GM18511 (cell line): Measurements from ENCODE around the gene ARMC6.

Experiments used
- ATAC-seq: cut with Tn5 transposase; IDR thresholded peaks from one replicate; pipeline ENCODE4 v1.9.1; 2021; ENCODE audit warnings: mild to moderate bottlenecking, moderate library complexity; ENCODE audit not compliant: unreplicated experiment

The ARMC6 gene

DNA sequence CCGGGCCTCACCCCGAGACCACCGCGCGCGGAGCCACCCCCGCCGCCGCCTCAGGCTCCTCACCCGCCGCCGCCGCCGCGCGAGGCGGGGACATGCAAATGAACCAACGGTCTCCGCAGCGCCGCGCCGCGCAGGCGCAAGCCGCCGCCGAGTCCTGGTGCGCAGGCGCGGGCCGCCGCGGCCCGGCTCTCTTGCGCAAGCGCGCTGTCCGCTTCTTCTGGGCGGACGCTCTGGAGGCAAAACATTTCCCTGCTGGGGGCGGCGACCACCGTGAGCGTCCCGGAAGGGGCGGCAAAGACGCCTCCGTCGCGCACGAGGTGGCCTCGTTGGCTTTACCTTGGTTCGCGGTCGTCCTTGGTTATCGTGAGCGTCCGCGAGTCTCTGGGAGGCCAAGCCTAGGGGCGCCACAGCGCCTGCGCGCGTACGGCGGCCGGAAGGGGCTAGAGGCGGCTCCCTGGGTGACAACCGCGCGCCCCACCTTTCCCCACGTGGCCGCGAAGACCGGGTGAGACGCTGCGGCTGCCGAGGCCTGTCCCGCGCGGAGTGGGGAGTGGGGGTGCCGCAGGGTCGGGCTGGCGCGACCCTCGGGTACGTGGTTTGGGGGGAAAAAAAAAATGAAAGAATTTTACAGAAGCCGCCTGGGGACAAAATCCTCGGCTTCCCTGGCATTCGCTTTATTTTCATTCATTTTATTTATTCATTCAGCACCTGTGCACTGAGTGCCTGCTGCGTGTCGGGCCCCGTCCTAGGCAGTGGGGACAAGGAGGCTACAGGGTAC, at the start of gene ARMC6, which contains the start of gene SUGP2:
TSS of gene ARMC6 (plus strand) at position 178 of the 778 bp plus-strand sequence. CDS start 607 bp downstream, outside the sequence.
TSS of gene SUGP2 (minus strand) at position 92 of the 778 bp plus-strand sequence. CDS start 2,446 bp downstream, outside the sequence.
- peak; percentile 74 for ATAC-seq

DNA sequence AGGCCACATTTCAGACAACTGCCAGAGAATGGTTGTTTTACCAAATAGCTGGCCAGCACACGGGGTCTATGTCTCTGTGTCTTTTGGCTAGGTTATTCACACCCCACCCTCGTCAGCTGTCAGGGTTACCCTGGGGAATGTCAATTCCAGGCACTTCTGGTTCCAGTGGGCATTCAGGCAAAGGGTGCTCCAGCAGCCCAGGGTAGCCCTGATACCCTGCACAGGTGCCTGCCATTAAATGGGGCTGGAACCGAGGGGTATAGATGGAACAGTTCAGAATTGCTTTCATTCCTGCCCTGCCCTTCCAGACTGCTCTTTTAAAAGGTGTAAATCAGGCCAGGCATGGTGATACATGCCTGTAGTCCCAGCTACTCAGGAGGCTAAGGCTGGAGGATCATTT, 49.2 kb upstream of the ARMC6 start:
- no peak for ATAC-seq

DNA sequence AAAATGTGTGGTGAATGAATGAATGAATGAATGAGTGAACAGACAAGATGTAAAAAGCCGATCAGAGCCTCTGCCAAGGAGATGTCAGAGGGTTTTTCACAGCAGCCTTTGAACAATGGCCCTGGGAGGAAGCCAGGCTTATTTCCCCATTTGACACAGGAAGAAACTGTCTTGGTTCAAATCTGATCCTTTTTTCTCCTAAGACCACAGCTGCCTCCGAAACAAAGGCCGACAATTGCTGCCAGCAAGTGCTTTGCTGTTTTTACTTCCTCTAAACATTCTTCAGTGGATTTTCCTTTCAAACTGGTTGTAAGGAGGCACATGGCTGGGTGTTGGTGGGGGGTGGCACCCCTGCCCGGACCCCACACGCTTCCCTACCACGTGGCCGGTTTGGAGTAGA, 48.1 kb upstream of the ARMC6 start:
- ATAC-seq = no peak

DNA sequence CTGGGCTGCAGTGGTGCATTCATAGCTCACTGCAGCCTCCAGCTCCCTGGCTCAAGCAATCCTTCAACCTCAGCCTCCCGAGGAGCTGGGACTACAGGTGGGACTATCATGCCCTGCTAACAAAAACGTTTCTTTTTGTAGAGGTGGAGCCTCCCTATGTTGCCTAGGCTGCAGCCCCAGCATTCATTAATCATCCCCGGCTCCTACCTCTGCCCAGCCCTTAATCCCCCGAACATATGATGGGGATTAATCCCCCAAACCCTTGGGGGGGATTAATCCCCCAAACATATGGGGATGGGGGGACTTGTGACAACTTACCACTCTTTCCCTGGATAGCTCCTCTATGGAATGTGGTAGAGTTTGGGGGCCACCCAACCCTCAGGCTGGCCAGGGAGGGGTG, 45.9 kb upstream of the ARMC6 start:
- ATAC-seq = no peak

DNA sequence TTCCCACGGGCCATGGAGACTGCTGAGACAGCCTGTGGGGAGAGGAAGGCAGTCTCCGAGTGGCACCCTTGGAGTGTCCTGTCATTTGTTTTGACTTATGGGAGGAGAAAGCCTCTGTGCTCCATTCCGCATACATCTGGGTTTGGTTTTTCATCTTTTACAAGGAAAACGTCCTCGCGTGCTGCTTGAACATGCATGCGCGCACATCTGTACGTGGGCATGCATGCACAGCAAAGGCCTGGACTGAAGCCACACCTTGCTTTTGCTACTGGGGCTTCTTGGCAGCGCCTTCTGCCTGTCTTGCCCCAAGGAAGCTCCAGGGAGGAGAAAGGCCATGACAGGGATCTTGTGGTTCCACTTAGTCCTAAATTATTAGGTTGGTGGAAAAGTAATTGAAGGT, 44.1 kb upstream of the ARMC6 start:
- ATAC-seq = no peak

DNA sequence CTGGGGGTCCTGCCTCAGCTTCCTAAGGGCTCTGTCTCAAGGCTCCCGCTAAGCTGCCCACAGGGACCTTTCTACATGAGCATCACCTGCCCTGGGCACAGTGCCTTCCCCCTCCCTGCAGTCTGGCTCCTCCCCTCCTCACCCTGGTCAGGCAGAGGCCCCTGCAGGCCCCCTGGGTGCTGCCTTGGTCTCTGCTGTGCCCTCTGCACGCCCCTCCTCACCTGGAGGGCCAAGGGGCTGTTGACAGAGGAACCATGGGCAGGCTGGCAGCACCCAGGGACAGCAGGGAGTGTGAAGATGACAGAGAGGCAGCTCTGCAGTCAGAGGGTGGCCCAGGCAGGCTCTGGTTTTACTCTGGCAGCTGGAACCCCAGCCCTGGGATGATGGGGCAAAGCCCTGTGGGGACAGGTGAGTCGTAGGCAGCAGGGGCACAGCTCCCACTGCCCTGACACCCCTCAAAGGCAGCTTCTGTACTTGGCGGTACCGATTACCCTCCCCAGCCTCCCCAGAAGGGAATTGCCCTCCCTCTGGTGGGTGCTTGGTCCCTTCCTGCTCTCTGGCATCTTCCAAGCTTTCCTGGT, 43.2 kb upstream of the ARMC6 start:
- ATAC-seq = no peak

DNA sequence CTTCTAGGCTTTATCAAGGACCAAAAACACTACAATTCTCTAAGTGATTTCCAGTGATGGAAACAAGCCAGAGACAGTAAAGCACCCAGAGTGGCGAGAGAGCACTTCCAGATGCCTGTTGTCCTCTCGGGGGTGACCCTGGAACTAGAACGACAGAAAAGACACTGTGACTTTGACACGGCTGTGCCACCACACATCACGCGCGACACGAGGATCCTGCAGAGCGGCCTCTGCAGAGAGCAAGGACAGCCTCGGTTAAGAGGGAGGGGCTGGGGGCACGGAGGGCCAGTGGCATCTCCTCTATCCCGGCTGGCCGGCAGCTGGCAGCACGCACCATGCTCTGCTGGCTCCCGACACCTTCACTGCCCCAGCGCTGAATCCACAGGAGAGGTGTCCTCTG, 42.4 kb upstream of the ARMC6 start:
- no peak for ATAC-seq

DNA sequence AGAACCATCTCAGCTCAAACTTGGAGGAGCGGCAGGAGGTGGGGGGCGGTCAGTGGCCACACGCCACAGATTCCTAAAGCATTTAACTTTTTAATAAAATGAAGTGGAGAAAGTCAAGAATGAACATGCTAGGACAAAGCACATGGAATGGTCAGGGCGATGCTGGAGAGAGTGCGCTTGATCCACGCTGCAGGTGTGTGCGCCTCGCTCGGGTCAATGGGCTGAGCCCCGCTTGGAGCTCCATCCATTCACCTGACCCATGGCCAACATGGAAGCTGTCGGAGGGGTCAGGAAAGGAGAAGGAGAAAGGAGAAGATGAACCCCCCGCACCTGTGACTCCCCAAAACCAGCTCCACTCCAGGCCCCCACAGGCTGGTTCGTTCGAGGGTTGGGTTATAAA, 41.9 kb upstream of the ARMC6 start:
- ATAC-seq = no peak

DNA sequence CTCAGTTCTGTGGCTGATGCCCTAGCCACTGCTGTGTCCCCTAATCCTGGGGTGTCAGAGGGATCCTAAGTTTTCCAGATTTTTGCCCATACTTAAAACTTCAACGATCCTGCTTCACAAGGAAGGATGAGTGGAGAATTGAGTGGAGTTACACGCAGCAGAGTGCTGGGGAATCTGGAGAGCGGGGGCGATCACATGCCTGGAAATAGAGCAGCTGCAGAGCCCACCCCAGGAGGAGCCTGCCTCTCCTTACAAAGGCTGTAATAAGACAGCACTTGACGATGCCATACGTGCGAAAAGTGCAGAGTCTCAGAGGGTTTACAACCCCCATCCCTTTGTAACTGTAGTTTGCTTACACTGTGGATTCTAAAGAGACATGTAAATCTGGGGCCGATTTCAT, 40.7 kb upstream of the ARMC6 start:
- no peak for ATAC-seq

DNA sequence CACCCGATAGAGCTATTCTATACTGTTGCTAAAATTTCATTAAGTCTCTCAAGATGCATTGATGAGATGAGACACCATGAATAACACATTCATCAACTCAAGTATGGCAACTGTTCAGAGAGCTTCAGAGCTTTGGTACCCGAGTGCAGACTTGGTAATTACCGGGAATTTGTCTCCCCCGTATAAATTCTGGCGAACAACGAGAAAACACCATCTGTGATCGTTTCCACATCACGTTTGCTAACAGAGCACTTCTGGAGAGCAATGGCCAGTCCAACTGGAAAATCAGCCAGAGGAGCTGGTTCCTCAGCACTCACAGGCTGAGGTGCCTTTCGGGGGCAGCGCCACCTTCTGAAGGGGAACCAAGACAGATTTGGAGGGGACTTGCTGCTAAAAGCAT, 40.3 kb upstream of the ARMC6 start:
- ATAC-seq = no peak

DNA sequence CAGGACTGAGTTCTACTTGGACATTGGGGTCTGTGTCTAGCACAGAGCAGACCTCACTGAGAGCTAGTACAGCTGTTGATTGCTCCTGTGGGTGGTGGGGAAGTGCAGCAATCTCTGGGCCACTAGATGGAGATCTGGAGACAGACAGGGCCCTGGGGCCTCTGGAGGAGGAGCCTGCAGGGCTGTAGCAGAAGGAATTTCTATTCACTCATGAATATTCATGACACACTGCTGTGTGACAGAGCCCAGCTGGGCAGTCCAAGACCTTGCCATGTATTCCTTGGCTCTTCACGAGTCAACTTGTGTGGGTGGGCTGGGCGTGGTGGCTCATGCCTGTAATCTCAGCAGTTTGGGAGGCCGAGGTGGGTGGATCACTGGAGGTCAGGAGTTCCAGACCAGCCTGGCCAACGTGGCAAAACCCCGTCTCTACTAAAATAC, 37.6 kb upstream of the ARMC6 start:
- ATAC-seq = no peak

DNA sequence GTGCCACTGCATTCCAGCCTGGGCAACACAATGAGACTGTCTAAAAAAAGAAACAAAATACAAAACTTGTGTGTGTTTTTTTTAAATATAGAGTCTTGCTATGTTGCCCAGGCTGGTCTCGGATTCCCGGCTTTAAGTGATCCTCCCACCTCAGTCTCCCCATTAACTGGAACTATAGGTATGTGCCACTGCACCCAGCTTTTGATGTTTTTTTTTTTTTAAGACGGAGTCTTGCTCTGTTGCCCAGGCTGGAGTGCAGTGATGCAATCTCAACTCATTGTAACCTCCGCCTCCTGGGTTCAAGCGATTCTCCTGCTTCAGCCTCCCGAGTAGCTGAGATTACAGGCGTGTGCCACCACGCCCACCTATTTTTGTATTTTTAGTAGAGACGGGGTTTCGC, 37.1 kb upstream of the ARMC6 start:
- no peak for ATAC-seq

DNA sequence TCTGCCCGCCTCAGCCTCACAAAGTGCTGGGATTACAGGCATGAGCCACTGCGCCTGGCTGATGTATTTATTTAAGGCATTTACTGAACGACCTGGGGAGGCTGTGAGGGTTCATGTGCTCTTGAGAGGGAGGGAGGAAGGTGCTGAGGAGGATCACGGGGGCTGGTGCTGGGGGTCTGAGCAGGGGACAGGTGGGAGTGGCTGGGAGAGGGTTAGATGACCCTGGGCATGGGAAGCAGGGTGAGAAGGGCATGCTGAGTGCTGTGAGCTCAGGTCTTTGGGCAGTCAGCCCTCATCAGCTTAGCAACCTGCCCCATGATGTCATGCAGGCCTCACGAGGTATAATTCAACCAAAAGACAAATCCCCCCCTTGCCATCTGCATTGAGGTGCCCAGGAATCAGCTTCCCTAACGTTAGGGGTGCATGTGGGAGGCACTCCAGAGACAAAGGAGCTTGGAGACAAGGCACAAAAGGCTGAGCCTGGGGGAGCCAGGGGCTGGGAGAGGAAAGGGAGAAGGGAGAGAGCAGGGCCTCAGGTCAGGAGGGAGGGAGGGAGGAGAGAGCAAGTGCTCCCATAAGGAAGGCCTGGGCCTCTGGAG, 36.5 kb upstream of the ARMC6 start:
- no peak for ATAC-seq

DNA sequence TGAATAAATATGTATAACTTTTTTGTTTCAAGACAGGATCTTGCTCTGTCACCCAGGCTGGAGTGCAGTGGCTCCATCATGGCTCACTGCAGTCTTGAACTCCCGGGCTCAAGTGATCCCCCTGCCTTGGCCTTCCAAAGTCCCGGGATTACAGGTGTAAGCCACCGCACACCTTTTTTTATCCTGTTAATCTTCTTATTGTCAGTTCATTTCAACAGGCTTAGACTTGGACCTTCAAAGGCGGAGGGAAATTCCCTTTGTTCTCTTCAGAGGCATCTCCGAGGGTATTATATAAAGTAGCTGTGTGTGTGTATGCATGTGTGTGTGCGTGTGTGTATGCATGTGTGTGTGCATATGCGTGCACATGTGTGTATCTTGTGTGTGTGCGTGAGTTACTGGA, 35.1 kb upstream of the ARMC6 start:
- no peak for ATAC-seq

DNA sequence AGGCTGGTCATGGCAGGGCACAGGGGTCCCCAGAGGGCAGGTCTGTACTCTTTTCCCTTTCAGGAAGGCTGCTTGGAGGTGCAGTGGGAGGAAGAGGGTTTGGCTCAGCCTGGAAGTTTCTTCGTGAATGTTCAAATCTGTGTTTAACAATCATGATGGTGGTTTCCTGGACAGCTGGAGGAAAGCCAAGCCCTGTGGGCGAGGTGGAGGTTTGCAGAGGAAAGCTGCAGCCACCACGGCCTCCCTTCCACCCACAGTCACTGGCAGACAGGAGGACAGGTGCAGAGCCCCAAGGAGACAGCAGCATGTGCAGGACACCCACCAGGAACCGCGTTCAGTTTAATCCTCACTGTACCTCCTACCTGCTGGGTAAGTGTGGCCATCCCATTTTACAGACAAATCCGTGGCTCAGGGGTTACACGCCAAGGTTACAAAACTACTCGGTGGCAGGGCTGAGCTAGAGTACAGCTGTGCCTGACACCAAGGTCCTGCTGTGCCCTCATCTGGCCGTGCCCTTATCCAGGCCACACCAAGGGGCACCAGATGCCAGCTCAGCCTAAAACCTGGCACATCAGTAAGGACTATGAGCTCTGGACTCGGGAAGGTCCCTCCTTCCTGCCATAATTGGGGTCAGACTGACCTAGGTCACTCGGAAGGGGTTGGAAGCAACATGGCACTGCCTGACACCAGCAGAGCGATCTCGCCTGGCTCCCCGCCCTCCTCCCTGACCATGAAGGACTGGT, 34.2 kb upstream of the ARMC6 start:
- ATAC-seq = no peak

DNA sequence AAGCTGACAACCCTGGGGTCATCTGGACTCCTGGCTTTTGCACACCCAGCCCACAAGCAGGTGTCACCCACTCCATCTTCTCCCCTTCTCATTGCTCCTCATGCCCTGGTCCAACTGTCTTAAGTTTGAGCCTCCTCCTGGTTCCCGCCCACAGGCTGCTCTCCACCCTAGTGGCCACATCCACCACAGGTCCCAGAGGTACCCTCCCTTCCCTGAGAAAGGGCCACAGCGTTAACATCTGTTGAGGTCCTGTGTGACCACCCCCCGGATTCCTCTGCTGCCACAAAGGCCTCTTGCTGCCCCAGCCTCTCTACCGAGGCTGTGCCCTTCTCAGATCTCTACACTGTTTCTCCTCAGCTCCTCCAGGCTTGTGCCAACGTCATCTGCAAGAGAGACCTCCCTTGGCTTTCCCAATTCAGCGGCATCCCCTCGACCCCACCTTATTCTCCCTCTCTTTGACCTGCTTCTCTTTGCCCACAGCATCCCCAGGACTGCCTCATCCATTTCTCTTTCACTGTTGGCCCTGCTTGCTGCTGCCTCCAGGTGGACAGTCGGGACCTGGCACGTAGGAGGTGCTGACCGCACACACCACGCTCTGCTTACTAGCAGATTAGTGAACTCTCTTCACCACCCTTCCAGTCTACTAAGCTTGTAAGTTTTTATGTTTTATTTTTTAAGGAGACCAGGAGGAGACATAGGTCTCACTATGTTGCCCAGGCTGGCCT, 33.3 kb upstream of the ARMC6 start:
- no peak for ATAC-seq

DNA sequence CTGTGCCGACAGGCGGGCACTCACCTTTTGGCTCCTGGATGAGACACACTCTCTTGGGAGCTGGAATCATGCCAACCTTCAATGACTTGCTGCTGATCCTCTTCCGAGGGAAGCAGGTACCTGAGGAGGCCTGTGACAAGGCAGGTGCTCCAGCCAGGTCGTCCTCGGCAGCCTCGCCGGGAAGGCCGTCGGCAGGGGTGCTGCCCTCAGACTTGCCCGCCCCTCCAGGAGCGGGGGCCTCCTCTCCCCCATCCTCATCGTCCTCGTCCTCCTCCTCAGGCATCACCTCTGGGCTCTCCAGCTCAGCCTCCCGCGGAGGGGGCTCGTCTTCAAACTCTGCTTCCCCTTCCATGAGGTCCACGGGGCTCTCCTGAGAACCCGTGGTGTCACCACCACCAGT, 29.3 kb upstream of the ARMC6 start:
- no peak for ATAC-seq

DNA sequence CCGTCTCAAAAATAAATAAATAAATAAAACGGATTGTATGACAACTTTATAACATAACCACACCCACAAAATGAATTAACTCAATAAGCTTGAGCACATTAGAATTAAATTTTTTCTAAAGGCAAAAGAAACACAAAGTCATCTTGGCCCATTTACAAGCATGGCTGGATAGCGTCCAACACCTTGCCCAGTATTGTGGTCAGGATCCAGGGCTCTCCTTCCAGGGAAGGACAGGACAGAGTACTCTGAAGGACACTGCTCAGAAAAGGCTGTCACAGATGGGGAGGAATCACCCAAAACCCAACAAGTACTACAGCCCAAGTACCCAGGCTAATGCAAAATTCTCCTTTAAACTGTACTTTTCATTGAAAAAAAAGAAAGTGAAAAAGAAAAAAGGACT, 27.2 kb upstream of the ARMC6 start:
- no peak for ATAC-seq

DNA sequence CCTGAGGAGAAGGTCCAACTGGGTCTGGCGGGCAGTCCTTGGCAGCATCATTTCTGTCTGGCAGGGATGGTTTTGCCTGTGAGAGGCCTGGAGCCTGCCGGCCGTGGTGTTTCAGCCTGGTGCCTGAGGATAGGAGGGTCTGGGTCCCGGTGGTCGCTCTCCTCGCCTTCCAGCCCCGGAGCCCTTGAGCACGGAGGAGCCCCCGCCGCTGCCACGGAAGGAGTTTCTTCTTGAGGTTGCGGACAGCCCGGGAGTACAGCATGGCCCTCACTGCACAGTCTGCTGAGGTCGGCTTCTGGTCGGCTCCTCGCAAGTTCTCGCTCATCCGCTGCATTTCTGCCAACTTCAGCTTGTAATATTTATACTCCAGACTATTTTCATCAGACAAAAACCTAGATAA, 23.5 kb upstream of the ARMC6 start:
- ATAC-seq = no peak

DNA sequence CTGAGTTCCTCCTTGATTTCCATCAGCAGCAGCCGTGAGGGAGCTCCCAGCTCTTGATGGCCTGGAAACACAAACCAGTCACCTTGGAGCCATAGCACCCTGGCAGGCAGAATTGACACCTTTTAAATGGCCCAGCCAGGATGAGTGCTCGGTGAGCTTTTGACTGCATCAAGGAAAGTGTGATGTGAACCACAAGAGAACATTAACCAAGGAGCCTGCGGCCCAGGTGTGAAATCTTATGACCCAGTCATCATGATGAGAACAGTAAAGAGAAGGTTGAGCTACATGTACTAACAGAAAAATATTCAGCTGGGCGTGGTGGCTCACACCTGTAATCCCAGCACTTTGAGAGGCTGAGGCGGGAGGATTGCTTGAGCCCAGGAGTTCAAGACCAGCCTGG, 22.9 kb upstream of the ARMC6 start:
- ATAC-seq = no peak

DNA sequence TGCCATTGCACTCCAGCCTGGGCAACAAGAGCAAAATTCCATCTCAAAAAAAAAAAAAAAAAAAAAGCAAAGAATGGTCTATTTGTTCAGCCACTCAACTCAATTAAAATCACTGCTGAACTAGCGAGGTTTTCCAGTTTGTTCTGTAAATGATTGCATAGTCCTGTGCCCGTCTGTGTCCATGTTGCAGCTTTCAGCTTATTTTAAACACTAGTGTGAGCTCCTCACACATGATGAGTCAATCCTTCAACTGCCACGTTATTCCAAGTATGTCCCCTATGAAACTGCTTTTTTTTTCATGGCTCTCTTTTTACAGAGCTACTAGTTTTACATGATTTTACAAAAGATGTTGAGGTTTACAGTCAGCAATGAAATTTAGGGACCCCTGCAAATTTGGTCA, 12.3 kb upstream of the ARMC6 start:
- no peak for ATAC-seq
